Cardiac muscle cell (in vitro differentiated cells and primary cell): ENCODE measurements around the gene TGFA. TPM values are rescaled to one million over a fixed set of nuclear protein-coding genes. Genes with fewer than 3 reads are reported as not detected.
A peak's percentile ranks its signal among the peaks of the same experiment; 100 is the strongest.

ENCODE experiments used
- DNase-seq, 2 donors: peaks; one replicate each; pipeline versions ENCODE4 v3.0.0 to v3.0.0-alpha.2; 2010 to 2017; ENCODE audit warnings: low read depth in 1 of 2, low spot score in 1 of 2
- H3K27ac ChIP-seq: fragments of 200-600 bp; sonication (generic); 2 replicates; pipeline ENCODE4 v1.5.1; 2016
- H3K27me3 ChIP-seq: fragments of 200-600 bp; sonication (generic); 2 replicates; pipeline ENCODE4 v1.6.0; 2016; ENCODE audit warnings: control low read depth
- H3K36me3 ChIP-seq: fragments of 200-600 bp; sonication (generic); 2 replicates; pipeline ENCODE4 v1.5.1; 2016; ENCODE audit warnings: control low read depth
- H3K4me1 ChIP-seq: fragments of 200-600 bp; sonication (generic); 2 replicates; pipeline ENCODE4 v1.8.1; 2017; ENCODE audit warnings: low read depth, mild to moderate bottlenecking, mixed run types
- H3K4me3 ChIP-seq: fragments of 200-600 bp; sonication (generic); 2 replicates; pipeline ENCODE4 v1.5.1; 2016; ENCODE audit warnings: mild to moderate bottlenecking
- H3K9me3 ChIP-seq: fragments of 200-600 bp; sonication (generic); 2 replicates; pipeline ENCODE4 v1.5.1; 2017; ENCODE audit warnings: low read depth, mild to moderate bottlenecking, control low read depth
- CTCF ChIP-seq: IDR thresholded peaks from 2 replicates; pipeline ENCODE4 v1.5.1; 2012; ENCODE audit warnings: low read depth, mild to moderate bottlenecking, low read length
- polyA plus RNA-seq: library from polyadenylated mRNA; unstranded; fragments of >200 nt; fragmentation: Nextera tagmentation; extraction: Ambion mirVana; gene quantifications from 2 replicates; pipeline ENCODE4 v1.2.1, GENCODE V29; 2016
- total RNA-seq: library from RNA; depleted of rRNA; stranded (reverse); fragments of >200 nt; gene quantifications from 2 replicates; pipeline ENCODE4 v1.2.3, GENCODE V29; 2016

TGFA gene
- total and polyA plus RNA-seq, 2 experiments from 2014 or later = 4.6 TPM; not detected in 1

- no peak for TF ChIP-seq CTCF
- DNase-seq = no peak
- Histone ChIP-seq H3K36me3 (no peaks in the 10 kb centered on the region), H3K9me3 (no peaks in the 10 kb centered on the region), H3K27ac (no peak overlapping the region), H3K27me3 (no peaks in the 10 kb centered on the region), H3K4me3 (no peak overlapping the region), H3K4me1 (peaks cover 41% of the 10 kb centered on the region)
These were observed 80.4 kb downstream of the TGFA start for GRCh38 chr2:70473101-70473722.

GRCh38 chr2:70472221-70472890, 81.3 kb downstream of the TGFA start:
- no peaks in the 10 kb centered on the region for H3K27me3 ChIP-seq
- H3K36me3 ChIP-seq = no peaks in the 10 kb centered on the region
- no peaks in the 10 kb centered on the region for H3K9me3 ChIP-seq
- peaks cover 50% of the 10 kb centered on the region for H3K4me1 ChIP-seq
- H3K4me3 ChIP-seq = no peak overlapping the region
- peak in 1 of 2 donors; percentile 39 for DNase-seq
- H3K27ac ChIP-seq = no peak overlapping the region
- TF ChIP-seq CTCF = no peak

- no peak for DNase-seq
- no peak overlapping the region for H3K27ac ChIP-seq
These were observed 82.5 kb downstream of the TGFA start for GRCh38 chr2:70471129-70471528.

GRCh38 chr2:70469961-70470360, 83.7 kb downstream of the TGFA start:
- H3K4me3 ChIP-seq = no peak overlapping the region
- no peak overlapping the region for H3K27ac ChIP-seq
- peaks cover 57% of the 10 kb centered on the region for H3K4me1 ChIP-seq
- no peak for TF ChIP-seq CTCF
- no peaks in the 10 kb centered on the region for H3K36me3 ChIP-seq
- no peaks in the 10 kb centered on the region for H3K9me3 ChIP-seq
- H3K27me3 ChIP-seq = no peaks in the 10 kb centered on the region
- no peak for DNase-seq

More at GRCh38 chr2:70471129-70471528, 82.5 kb downstream of the TGFA start:
- Histone ChIP-seq H3K9me3 (no peaks in the 10 kb centered on the region), H3K27me3 (no peaks in the 10 kb centered on the region), H3K4me1 (peaks cover 57% of the 10 kb centered on the region), H3K36me3 (no peaks in the 10 kb centered on the region), H3K4me3 (no peak overlapping the region)
- TF ChIP-seq CTCF = no peak

GRCh38 chr2:70469435-70469834, 84.2 kb downstream of the TGFA start:
- H3K36me3 ChIP-seq = no peaks in the 10 kb centered on the region
- no peak for TF ChIP-seq CTCF
- peaks cover 57% of the 10 kb centered on the region for H3K4me1 ChIP-seq
- H3K9me3 ChIP-seq = no peaks in the 10 kb centered on the region
- peak overlapping the region; percentile 40 for H3K27ac ChIP-seq
- no peak overlapping the region for H3K4me3 ChIP-seq
- DNase-seq = no peak
- no peaks in the 10 kb centered on the region for H3K27me3 ChIP-seq
